Smooth muscle cell of the brain vasculature (primary cell): ENCODE measurements around the gene RRAD.

Experiments
- DNase-seq: peaks from one replicate; pipeline ENCODE4 v3.0.0-alpha.2; 2012; ENCODE audit warnings: low read depth, low spot score

Gene RRAD

GRCh38 chr16:66917741-66918140 is 7.6 kb downstream of the RRAD start:
- no peak for DNase-seq

- DNase-seq, result no peak
Measured at GRCh38 chr16:66916518-66916917, 8.8 kb downstream of the RRAD start.

GRCh38 chr16:66915041-66915440 is 10.3 kb downstream of the RRAD start:
- no peak for DNase-seq

- DNase-seq, result no peak
Measured at GRCh38 chr16:66914541-66914940, 10.8 kb downstream of the RRAD start.

- DNase-seq, result no peak
Measured at GRCh38 chr16:66913711-66914110, 11.6 kb downstream of the RRAD start.

GRCh38 chr16:66913081-66913480 is 12.3 kb downstream of the RRAD start:
- no peak for DNase-seq

GRCh38 chr16:66911801-66912200 is 13.5 kb downstream of the RRAD start:
- no peak for DNase-seq

GRCh38 chr16:66911112-66911511 is 14.2 kb downstream of the RRAD start:
- DNase-seq, result no peak

GRCh38 chr16:66910175-66910940 is 15.0 kb downstream of the RRAD start:
- no peak for DNase-seq

GRCh38 chr16:66908762-66909559 is 16.4 kb downstream of the RRAD start:
- no peak for DNase-seq

- DNase-seq, result no peak
Measured at GRCh38 chr16:66908116-66908515, 17.2 kb downstream of the RRAD start.

GRCh38 chr16:66906916-66907836 is 18.2 kb downstream of the RRAD start:
- no peak for DNase-seq

GRCh38 chr16:66905633-66906539 is 19.4 kb downstream of the RRAD start:
- DNase-seq, result no peak

- no peak for DNase-seq
Measured at GRCh38 chr16:66904846-66905632, 20.3 kb downstream of the RRAD start.

- no peak for DNase-seq
Measured at GRCh38 chr16:66904428-66904845, 20.9 kb downstream of the RRAD start.

- DNase-seq, result no peak
Measured at GRCh38 chr16:66903544-66904427, 21.5 kb downstream of the RRAD start.

- DNase-seq, result no peak
Measured at GRCh38 chr16:66902648-66903543, 22.4 kb downstream of the RRAD start.

GRCh38 chr16:66901626-66902025 is 23.7 kb downstream of the RRAD start:
- no peak for DNase-seq
